H1 (cell line): Measurements from ENCODE around the gene SPG7. TPM values are rescaled to one million over a fixed set of nuclear protein-coding genes. Genes with fewer than 3 reads are reported as not detected.

ENCODE experiments used
- GABPA ChIP-seq: IDR thresholded peaks from 2 replicates; pipeline ENCODE4 v1.6.1; 2011; ENCODE audit warnings: mild to moderate bottlenecking, low read length, moderate library complexity, borderline replicate concordance; ENCODE audit not compliant: insufficient read depth
- SAP30 ChIP-seq: fragments of 300-600 bp; sonication (generic); IDR thresholded peaks from 2 replicates; pipeline ENCODE4 v1.7.1; 2012; ENCODE audit warnings: low read length, moderate library complexity, mild to moderate bottlenecking, inconsistent platforms; ENCODE audit not compliant: insufficient read depth, insufficient replicate concordance
- SP1 ChIP-seq: IDR thresholded peaks from 2 replicates; pipeline ENCODE4 v1.6.1; 2011; ENCODE audit warnings: low read depth, low read length
- polyA plus RNA-seq, 7 experiments: library from polyadenylated mRNA; depleted of rRNA in 3 of 7; stranded (reverse) in 5 of 7; unstranded in 2 of 7; fragments of >200 nt in 5 of 7; fragments of 200-250 nt in 2 of 7; gene quantifications; 1 replicate in 5 of 7; 2 replicates in 1 of 7; 4 replicates in 1 of 7; pipeline versions ENCODE4 v1.2.1 to v1.2.3, GENCODE V29; 2011 to 2013; ENCODE audit warnings: missing spikeins in 2 of 7, mixed read lengths in 2 of 7
- total RNA-seq: library from RNA; stranded (reverse); fragmentation: NEBNext Ultra II Directional; extraction: Animal tissue kit (Norgen Biotek cat#: 25700); gene quantifications from 2 replicates; pipeline ENCODE4 v1.2.1, GENCODE V29; 2021
- TF ChIP-seq, protein P1 (sequence below): fragments of 300-600 bp; sonication (generic); IDR thresholded peaks from 2 replicates; pipeline ENCODE4 v1.7.1; 2012; ENCODE audit warnings: low read length, moderate library complexity, mild to moderate bottlenecking, inconsistent platforms; ENCODE audit not compliant: insufficient replicate concordance

The SPG7 gene
- total and polyA plus RNA-seq, 2 of the 8 experiments (the other 6 are each of a cell fraction or from before 2014, with no cell fraction given) = 72.1 to 113 TPM

DNA sequence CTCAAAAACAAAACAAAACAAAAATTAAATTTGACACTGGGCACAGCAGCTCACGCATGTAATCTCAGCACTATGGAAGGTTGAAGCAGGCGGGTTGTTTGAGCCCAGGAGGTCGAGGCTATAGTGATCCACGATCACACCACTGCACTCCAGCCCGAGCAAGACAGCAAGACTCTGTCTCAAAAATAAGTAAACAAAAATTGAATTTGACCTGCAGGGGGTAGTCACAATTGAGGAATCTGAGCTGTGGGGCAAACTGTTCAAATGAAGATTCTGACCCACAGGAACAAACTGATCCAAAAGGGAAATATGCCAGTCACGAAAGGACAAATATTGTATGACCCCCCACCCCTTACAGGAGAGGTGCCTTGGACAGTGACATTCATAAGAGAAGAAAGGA lies 47.6 kb upstream of the SPG7 start (continued):
- TF ChIP-seq, protein P1, sequence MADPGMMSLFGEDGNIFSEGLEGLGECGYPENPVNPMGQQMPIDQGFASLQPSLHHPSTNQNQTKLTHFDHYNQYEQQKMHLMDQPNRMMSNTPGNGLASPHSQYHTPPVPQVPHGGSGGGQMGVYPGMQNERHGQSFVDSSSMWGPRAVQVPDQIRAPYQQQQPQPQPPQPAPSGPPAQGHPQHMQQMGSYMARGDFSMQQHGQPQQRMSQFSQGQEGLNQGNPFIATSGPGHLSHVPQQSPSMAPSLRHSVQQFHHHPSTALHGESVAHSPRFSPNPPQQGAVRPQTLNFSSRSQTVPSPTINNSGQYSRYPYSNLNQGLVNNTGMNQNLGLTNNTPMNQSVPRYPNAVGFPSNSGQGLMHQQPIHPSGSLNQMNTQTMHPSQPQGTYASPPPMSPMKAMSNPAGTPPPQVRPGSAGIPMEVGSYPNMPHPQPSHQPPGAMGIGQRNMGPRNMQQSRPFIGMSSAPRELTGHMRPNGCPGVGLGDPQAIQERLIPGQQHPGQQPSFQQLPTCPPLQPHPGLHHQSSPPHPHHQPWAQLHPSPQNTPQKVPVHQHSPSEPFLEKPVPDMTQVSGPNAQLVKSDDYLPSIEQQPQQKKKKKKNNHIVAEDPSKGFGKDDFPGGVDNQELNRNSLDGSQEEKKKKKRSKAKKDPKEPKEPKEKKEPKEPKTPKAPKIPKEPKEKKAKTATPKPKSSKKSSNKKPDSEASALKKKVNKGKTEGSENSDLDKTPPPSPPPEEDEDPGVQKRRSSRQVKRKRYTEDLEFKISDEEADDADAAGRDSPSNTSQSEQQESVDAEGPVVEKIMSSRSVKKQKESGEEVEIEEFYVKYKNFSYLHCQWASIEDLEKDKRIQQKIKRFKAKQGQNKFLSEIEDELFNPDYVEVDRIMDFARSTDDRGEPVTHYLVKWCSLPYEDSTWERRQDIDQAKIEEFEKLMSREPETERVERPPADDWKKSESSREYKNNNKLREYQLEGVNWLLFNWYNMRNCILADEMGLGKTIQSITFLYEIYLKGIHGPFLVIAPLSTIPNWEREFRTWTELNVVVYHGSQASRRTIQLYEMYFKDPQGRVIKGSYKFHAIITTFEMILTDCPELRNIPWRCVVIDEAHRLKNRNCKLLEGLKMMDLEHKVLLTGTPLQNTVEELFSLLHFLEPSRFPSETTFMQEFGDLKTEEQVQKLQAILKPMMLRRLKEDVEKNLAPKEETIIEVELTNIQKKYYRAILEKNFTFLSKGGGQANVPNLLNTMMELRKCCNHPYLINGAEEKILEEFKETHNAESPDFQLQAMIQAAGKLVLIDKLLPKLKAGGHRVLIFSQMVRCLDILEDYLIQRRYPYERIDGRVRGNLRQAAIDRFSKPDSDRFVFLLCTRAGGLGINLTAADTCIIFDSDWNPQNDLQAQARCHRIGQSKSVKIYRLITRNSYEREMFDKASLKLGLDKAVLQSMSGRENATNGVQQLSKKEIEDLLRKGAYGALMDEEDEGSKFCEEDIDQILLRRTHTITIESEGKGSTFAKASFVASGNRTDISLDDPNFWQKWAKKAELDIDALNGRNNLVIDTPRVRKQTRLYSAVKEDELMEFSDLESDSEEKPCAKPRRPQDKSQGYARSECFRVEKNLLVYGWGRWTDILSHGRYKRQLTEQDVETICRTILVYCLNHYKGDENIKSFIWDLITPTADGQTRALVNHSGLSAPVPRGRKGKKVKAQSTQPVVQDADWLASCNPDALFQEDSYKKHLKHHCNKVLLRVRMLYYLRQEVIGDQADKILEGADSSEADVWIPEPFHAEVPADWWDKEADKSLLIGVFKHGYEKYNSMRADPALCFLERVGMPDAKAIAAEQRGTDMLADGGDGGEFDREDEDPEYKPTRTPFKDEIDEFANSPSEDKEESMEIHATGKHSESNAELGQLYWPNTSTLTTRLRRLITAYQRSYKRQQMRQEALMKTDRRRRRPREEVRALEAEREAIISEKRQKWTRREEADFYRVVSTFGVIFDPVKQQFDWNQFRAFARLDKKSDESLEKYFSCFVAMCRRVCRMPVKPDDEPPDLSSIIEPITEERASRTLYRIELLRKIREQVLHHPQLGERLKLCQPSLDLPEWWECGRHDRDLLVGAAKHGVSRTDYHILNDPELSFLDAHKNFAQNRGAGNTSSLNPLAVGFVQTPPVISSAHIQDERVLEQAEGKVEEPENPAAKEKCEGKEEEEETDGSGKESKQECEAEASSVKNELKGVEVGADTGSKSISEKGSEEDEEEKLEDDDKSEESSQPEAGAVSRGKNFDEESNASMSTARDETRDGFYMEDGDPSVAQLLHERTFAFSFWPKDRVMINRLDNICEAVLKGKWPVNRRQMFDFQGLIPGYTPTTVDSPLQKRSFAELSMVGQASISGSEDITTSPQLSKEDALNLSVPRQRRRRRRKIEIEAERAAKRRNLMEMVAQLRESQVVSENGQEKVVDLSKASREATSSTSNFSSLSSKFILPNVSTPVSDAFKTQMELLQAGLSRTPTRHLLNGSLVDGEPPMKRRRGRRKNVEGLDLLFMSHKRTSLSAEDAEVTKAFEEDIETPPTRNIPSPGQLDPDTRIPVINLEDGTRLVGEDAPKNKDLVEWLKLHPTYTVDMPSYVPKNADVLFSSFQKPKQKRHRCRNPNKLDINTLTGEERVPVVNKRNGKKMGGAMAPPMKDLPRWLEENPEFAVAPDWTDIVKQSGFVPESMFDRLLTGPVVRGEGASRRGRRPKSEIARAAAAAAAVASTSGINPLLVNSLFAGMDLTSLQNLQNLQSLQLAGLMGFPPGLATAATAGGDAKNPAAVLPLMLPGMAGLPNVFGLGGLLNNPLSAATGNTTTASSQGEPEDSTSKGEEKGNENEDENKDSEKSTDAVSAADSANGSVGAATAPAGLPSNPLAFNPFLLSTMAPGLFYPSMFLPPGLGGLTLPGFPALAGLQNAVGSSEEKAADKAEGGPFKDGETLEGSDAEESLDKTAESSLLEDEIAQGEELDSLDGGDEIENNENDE = no peak
- TF ChIP-seq SAP30 (no peak), SP1 (no peak), GABPA (no peak)
